Measurements from ENCODE around the gene MYL11. TPM values are rescaled to one million over a fixed set of nuclear protein-coding genes. Genes with fewer than 3 reads are reported as not detected.
A peak's percentile ranks its signal among the peaks of the same experiment; 100 is the strongest.

Gene MYL11
- total and polyA plus RNA-seq, 4 donors, result 0.70 TPM; not detected in 3

GRCh38 chr16:30378236-30379157 is 3.9 kb downstream of the MYL11 start:
- peak overlapping the region; percentile 29 to 65 for H3K9ac ChIP-seq (ENCODE audit: low read depth in 1 of 2, low read length in 2 of 2)
- H3K36me3 ChIP-seq (ENCODE audit: control insufficient read depth in 4 of 4, insufficient read depth in 3 of 4, low read depth in 1 of 4, low read length in 3 of 4), result no peaks in the 10 kb centered on the region
- peaks cover 5 to 15% (median 9%) of the 10 kb centered on the region in 4 donors for H3K4me1 ChIP-seq (ENCODE audit: control insufficient read depth in 4 of 4, insufficient read depth in 4 of 4, low read length in 3 of 4)
- no peaks in the 10 kb centered on the region for H3K9me3 ChIP-seq (ENCODE audit: control insufficient read depth in 4 of 4, low read length in 3 of 4)
- peak; percentile 100 for DNase-seq (ENCODE audit: low spot score)
- WGBS, result under 1% methylated on average over 67 of the region's 67 CpGs
- no peaks in the 10 kb centered on the region for H3K27me3 ChIP-seq (ENCODE audit: control insufficient read depth in 4 of 4, insufficient read depth in 4 of 4, low read length in 3 of 4)
- TF ChIP-seq RXRA (IDR thresholded peaks at IDR 0.05) (peak in 1 of 2 donors; percentile 3), GABPA (IDR thresholded peaks at IDR 0.05 in 1 of 2, conservative IDR thresholded peaks at IDR 0.05 in 1 of 2) (peak in 1 of 2 donors; percentile 46), MAX (IDR thresholded peaks at IDR 0.05) (no peak), FOXA2 (IDR thresholded peaks at IDR 0.05) (no peak), YY1 (IDR thresholded peaks at IDR 0.05) (peak; percentile 20), FOXA1 (IDR thresholded peaks at IDR 0.05) (no peak), HNF4A (conservative IDR thresholded peaks at IDR 0.05) (no peak), JUND (IDR thresholded peaks at IDR 0.05) (no peak), EGR1 (IDR thresholded peaks at IDR 0.05; ENCODE audit: low read depth in 2 of 2) (peak in 1 of 2 donors; percentile 24), REST (IDR thresholded peaks at IDR 0.05) (peak; percentile 69), RAD21 (IDR thresholded peaks at IDR 0.05) (peak in 1 of 2 donors; percentile 22), NR2F2 (IDR thresholded peaks at IDR 0.05) (no peak), TAF1 (conservative IDR thresholded peaks at IDR 0.05) (no peak), SP1 (IDR thresholded peaks at IDR 0.05) (peak; percentile 80), HNF4G (IDR thresholded peaks at IDR 0.05) (no peak)
- TF ChIP-seq, protein P1, sequence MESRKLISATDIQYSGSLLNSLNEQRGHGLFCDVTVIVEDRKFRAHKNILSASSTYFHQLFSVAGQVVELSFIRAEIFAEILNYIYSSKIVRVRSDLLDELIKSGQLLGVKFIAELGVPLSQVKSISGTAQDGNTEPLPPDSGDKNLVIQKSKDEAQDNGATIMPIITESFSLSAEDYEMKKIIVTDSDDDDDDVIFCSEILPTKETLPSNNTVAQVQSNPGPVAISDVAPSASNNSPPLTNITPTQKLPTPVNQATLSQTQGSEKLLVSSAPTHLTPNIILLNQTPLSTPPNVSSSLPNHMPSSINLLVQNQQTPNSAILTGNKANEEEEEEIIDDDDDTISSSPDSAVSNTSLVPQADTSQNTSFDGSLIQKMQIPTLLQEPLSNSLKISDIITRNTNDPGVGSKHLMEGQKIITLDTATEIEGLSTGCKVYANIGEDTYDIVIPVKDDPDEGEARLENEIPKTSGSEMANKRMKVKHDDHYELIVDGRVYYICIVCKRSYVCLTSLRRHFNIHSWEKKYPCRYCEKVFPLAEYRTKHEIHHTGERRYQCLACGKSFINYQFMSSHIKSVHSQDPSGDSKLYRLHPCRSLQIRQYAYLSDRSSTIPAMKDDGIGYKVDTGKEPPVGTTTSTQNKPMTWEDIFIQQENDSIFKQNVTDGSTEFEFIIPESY (IDR thresholded peaks at IDR 0.05), result no peak
- TF ChIP-seq, protein P2, sequence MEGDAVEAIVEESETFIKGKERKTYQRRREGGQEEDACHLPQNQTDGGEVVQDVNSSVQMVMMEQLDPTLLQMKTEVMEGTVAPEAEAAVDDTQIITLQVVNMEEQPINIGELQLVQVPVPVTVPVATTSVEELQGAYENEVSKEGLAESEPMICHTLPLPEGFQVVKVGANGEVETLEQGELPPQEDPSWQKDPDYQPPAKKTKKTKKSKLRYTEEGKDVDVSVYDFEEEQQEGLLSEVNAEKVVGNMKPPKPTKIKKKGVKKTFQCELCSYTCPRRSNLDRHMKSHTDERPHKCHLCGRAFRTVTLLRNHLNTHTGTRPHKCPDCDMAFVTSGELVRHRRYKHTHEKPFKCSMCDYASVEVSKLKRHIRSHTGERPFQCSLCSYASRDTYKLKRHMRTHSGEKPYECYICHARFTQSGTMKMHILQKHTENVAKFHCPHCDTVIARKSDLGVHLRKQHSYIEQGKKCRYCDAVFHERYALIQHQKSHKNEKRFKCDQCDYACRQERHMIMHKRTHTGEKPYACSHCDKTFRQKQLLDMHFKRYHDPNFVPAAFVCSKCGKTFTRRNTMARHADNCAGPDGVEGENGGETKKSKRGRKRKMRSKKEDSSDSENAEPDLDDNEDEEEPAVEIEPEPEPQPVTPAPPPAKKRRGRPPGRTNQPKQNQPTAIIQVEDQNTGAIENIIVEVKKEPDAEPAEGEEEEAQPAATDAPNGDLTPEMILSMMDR (IDR thresholded peaks at IDR 0.05; ENCODE audit: low read depth, low read length, missing input control), result no peak
- TF ChIP-seq, protein P3, sequence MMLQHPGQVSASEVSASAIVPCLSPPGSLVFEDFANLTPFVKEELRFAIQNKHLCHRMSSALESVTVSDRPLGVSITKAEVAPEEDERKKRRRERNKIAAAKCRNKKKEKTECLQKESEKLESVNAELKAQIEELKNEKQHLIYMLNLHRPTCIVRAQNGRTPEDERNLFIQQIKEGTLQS (IDR thresholded peaks at IDR 0.05), result no peak
- peak overlapping the region; percentile 51 to 85 (median 62) for H3K4me3 ChIP-seq (ENCODE audit: low read depth in 1 of 3, low read length in 3 of 3)
- peak overlapping the region; percentile 97 to 99 for H3K27ac ChIP-seq (ENCODE audit: low read depth in 1 of 2, low read length in 2 of 2)

Measured in liver (tissue), 9 donors.